Left lung (tissue), 10 donors: ENCODE data around the gene SUN3. TPM values are rescaled to one million over a fixed set of nuclear protein-coding genes. Genes with fewer than 3 reads are reported as not detected.
A peak's percentile ranks its signal among the peaks of the same experiment; 100 is the strongest.

Experiments
- ATAC-seq: fragments of 200-7000 bp; cut with Tn5 transposase; one replicate; pipeline ENCODE4 v1.9.1; 2020; ENCODE audit warnings: moderate library complexity
- DNase-seq, 4 donors: peaks; one replicate each; pipeline ENCODE4 v3.0.0-alpha.2; 2013 to 2020
- H3K27ac ChIP-seq, 2 donors: fragments of 200-600 bp; sonication (generic) in 1 of 2; one replicate each; pipeline versions ENCODE4 v1.5.0 to v1.8.0; 2020 to 2021
- H3K27me3 ChIP-seq, 2 donors: fragments of 200-600 bp; sonication (generic) in 1 of 2; one replicate each; pipeline versions ENCODE4 v1.5.0 to v1.8.0; 2020 to 2021
- H3K36me3 ChIP-seq, 2 donors: fragments of 200-600 bp; sonication (generic) in 1 of 2; one replicate each; pipeline versions ENCODE4 v1.5.0 to v1.8.0; 2020 to 2021
- H3K4me1 ChIP-seq, 2 donors: fragments of 200-600 bp; one replicate each; pipeline ENCODE4 v1.8.0; 2021
- H3K4me3 ChIP-seq, 2 donors: fragments of 200-600 bp; sonication (generic) in 1 of 2; one replicate each; pipeline versions ENCODE4 v1.5.0 to v1.8.0; 2020 to 2021; ENCODE audit warnings: mild to moderate bottlenecking in 1 of 2
- H3K9me3 ChIP-seq, 2 donors: fragments of 200-600 bp; sonication (generic) in 1 of 2; one replicate each; pipeline versions ENCODE4 v1.5.0 to v1.8.0; 2020 to 2021
- CTCF ChIP-seq, 2 donors: fragments of 200-600 bp; sonication (generic) in 1 of 2; IDR thresholded peaks; one replicate each; pipeline versions ENCODE4 v1.5.0 to v1.8.0; 2021; ENCODE audit warnings: antibody characterized with exemption in 2 of 2
- intact Hi-C, 2 donors: fragments of 100-400 bp; cut with DNase I; formaldehyde crosslinking; loops; one replicate each; pipeline versions ENCODE4 v1.11.2 to v1.14.2; 2022
- polyA plus RNA-seq, 6 donors: library from polyadenylated mRNA; unstranded; fragments of 120-200 nt; gene quantifications; one replicate each; pipeline ENCODE4 v1.2.1, GENCODE V29; 2013; ENCODE audit not compliant: insufficient read length in 6 of 6
- total RNA-seq, 2 donors: library from RNA; stranded (reverse); fragmentation: NEBNext Ultra II Directional; extraction: Animal tissue kit (Norgen Biotek cat#: 25700); gene quantifications; one replicate each; pipeline ENCODE4 v1.2.1, GENCODE V29; 2021
- donor health status: DM: no; HTN: yes; CAD: no.
- donor health status: DM: no; HTN: no; CAD: no.

Gene SUN3
- total and polyA plus RNA-seq, 8 donors = 0.11 to 0.39 (median 0.29) TPM; not detected in 3

- TF ChIP-seq CTCF (IDR thresholded peaks at IDR 0.05) = no peak
- Histone ChIP-seq H3K4me1 (peaks cover 0 to 16% of the 10 kb centered on the region in 2 donors), H3K4me3 (no peak overlapping the region), H3K27ac (no peak overlapping the region), H3K9me3 (no peaks in the 10 kb centered on the region), H3K36me3 (peaks cover 3 to 84% of the 10 kb centered on the region in 2 donors), H3K27me3 (no peaks in the 10 kb centered on the region)
- DNase-seq (no peak), ATAC-seq (no peak)
- intact Hi-C loops = no loop called here
Measured at GRCh38 chr7:47965456-47965855, 63.5 kb downstream of the SUN3 start.

- H3K36me3 ChIP-seq = peaks cover 3 to 67% of the 10 kb centered on the region in 2 donors
- H3K27ac ChIP-seq = no peak overlapping the region
- DNase-seq = no peak
- no peak overlapping the region for H3K4me3 ChIP-seq
- TF ChIP-seq CTCF (IDR thresholded peaks at IDR 0.05) = no peak
- no peaks in the 10 kb centered on the region for H3K9me3 ChIP-seq
- no peaks in the 10 kb centered on the region for H3K27me3 ChIP-seq
- H3K4me1 ChIP-seq = no peaks in the 10 kb centered on the region
- intact Hi-C loops = no loop called here
- ATAC-seq = peak; percentile 32
Measured at GRCh38 chr7:47962262-47962661, 66.6 kb downstream of the SUN3 start.

GRCh38 chr7:47957156-47957555 is 71.8 kb downstream of the SUN3 start:
- Histone ChIP-seq H3K9me3 (no peaks in the 10 kb centered on the region), H3K27ac (no peak overlapping the region), H3K4me1 (no peaks in the 10 kb centered on the region), H3K4me3 (no peak overlapping the region), H3K36me3 (peaks cover 0 to 41% of the 10 kb centered on the region in 2 donors), H3K27me3 (no peaks in the 10 kb centered on the region)
- DNase-seq = no peak
- ATAC-seq = no peak
- intact Hi-C loops = no loop called here
- no peak for TF ChIP-seq CTCF (IDR thresholded peaks at IDR 0.05)

GRCh38 chr7:47956220-47956619 is 72.7 kb downstream of the SUN3 start:
- Histone ChIP-seq H3K27ac (no peak overlapping the region), H3K4me3 (no peak overlapping the region), H3K9me3 (no peaks in the 10 kb centered on the region), H3K4me1 (peaks cover 0 to 5% of the 10 kb centered on the region in 2 donors), H3K36me3 (peaks cover 0 to 31% of the 10 kb centered on the region in 2 donors), H3K27me3 (no peaks in the 10 kb centered on the region)
- TF ChIP-seq CTCF (IDR thresholded peaks at IDR 0.05) = no peak
- intact Hi-C loops = no loop called here
- DNase-seq (no peak), ATAC-seq (no peak)

GRCh38 chr7:47954231-47954911 is 74.5 kb downstream of the SUN3 start:
- DNase-seq (no peak), ATAC-seq (no peak)
- peaks cover 5 to 10% of the 10 kb centered on the region in 2 donors for H3K4me1 ChIP-seq
- H3K27me3 ChIP-seq = no peaks in the 10 kb centered on the region
- H3K9me3 ChIP-seq = no peaks in the 10 kb centered on the region
- no peak for TF ChIP-seq CTCF (IDR thresholded peaks at IDR 0.05)
- H3K4me3 ChIP-seq = no peak overlapping the region
- H3K27ac ChIP-seq = no peak overlapping the region
- peaks cover 0 to 24% of the 10 kb centered on the region in 2 donors for H3K36me3 ChIP-seq
- intact Hi-C loops = no loop called here
